Measurements from ENCODE around the gene RIPOR2. TPM values are rescaled to one million over a fixed set of nuclear protein-coding genes. Genes with fewer than 3 reads are reported as not detected.

Gene RIPOR2
- total RNA-seq, 1 experiment from 2014 or later, result 5.0 TPM

- no peaks in the 10 kb centered on the region for H4K20me1 ChIP-seq (ENCODE audit: control insufficient read depth, insufficient read depth, insufficient read length)
- no peak for DNase-seq
- H3K4me3 Mint-ChIP-seq, result no peak overlapping the region
- no peaks in the 10 kb centered on the region for H3K23me2 ChIP-seq (ENCODE audit: insufficient read length, low read depth, low read length, poor library complexity, severe bottlenecking)
- H2AFZ ChIP-seq (ENCODE audit: low read length), result no peak overlapping the region
- H3K27me3 Mint-ChIP-seq (ENCODE audit: low read depth), result no peaks in the 10 kb centered on the region
- no peak overlapping the region for H3K27ac ChIP-seq (ENCODE audit: insufficient read length, low read depth, low read length)
- TF ChIP-seq CTCF (conservative IDR thresholded peaks at IDR 0.05), result no peak
- H3K18ac ChIP-seq (ENCODE audit: insufficient read length, low read depth, low read length), result no peak overlapping the region
- no peaks in the 10 kb centered on the region for H3K79me2 ChIP-seq (ENCODE audit: insufficient read depth, low read length)
- no peak overlapping the region for H3K4me2 ChIP-seq (ENCODE audit: insufficient read depth, insufficient read length, low read length)
- H2BK20ac ChIP-seq (ENCODE audit: low read depth, low read length, poor library complexity, severe bottlenecking), result no peak overlapping the region
- H3K14ac ChIP-seq (ENCODE audit: insufficient read depth, low read length), result no peak overlapping the region
- H3K23ac ChIP-seq (ENCODE audit: insufficient read length, low read depth, low read length), result no peak overlapping the region
- H2BK15ac ChIP-seq (ENCODE audit: low read depth, low read length), result no peak overlapping the region
- H2AK5ac ChIP-seq (ENCODE audit: insufficient read length, low read length), result no peak overlapping the region
- H3K9ac ChIP-seq (ENCODE audit: extremely low read depth, insufficient read length, low read length), result no peak overlapping the region
- H3K56ac ChIP-seq (ENCODE audit: insufficient read length, low read depth, low read length), result no peak overlapping the region
- no peak overlapping the region for H2BK120ac ChIP-seq (ENCODE audit: low read depth, low read length, poor library complexity, severe bottlenecking)
- H3K9me3 ChIP-seq (ENCODE audit: control insufficient read depth, low read depth, low read length), result no peaks in the 10 kb centered on the region
- no peak overlapping the region for H3T11ph ChIP-seq (ENCODE audit: low read length)
- no peaks in the 10 kb centered on the region for H3K9me3 Mint-ChIP-seq
- H3K4me1 ChIP-seq (ENCODE audit: insufficient read depth, low read length), result peaks cover 5% of the 10 kb centered on the region
- H4K5ac ChIP-seq (ENCODE audit: insufficient read length, low read depth, low read length), result no peak overlapping the region
- no peak overlapping the region for H3K4ac ChIP-seq (ENCODE audit: low read depth, low read length)
- no CpG with 5 or more reads among the region's 6 CpGs for WGBS (ENCODE audit: extremely low coverage, insufficient read length, low lambda C conversion rate)
- peaks cover 13 to 20% of the 10 kb centered on the region in 2 experiments for H3K4me1 Mint-ChIP-seq
- no peak overlapping the region for H4K8ac ChIP-seq (replicated peaks; ENCODE audit: insufficient read length, low read depth, low read length)
- peaks cover 0 to 4% (median 3%) of the 10 kb centered on the region in 3 experiments; a peak in 1 of 7 replicates for H3K36me3 Mint-ChIP-seq (ENCODE audit: insufficient read depth in 1 of 3, low read depth in 3 of 3)
- no peak overlapping the region for H2BK12ac ChIP-seq (ENCODE audit: insufficient read length, low read depth, low read length)
- no peak overlapping the region for H4K91ac ChIP-seq (ENCODE audit: insufficient read length, low read depth, low read length)
- H3K27ac Mint-ChIP-seq, result no peak overlapping the region
- no peak overlapping the region for H2BK5ac ChIP-seq (ENCODE audit: insufficient read length, low read length)
- no peaks in the 10 kb centered on the region for H3K27me3 ChIP-seq (ENCODE audit: insufficient read depth, low read length)
- no peaks in the 10 kb centered on the region for H3K79me1 ChIP-seq (ENCODE audit: insufficient read depth, low read depth, low read length, poor library complexity, severe bottlenecking)
Observed at GRCh38 chr6:24797596-24798216, 138.1 kb downstream of the RIPOR2 start.

Data from H9 (cell line).